Measurements from ENCODE around the gene BMP2. TPM values are rescaled to one million over a fixed set of nuclear protein-coding genes. Genes with fewer than 3 reads are reported as not detected.

Gene BMP2
- total RNA-seq (2014; rRNA removed; shearing (Covaris generic)) (1.0 and 1.5 TPM in 2 replicates), polyA plus RNA-seq (2016; fragmentation: Nextera tagmentation; extraction: Ambion mirVana) (0.73 and 0.92 TPM in 2 replicates)
- long read RNA-seq, partial matches to known transcripts: 1 of 2 reads
- long read RNA-seq, other reads (novel, unspliced or antisense): 0 of 2 reads

GRCh38 chr20:6767536-6768227, at the start of gene BMP2:
TSS of gene BMP2 (plus strand) at chr20:6767686. CDS start at chr20:6770127, 2,441 bp downstream.
- Histone ChIP-seq H4K20me1 (replicated peaks; ENCODE audit: insufficient read depth) (peaks cover 5% of the 10 kb centered on the region; the same call in 1 of the 2 replicates), H3K27ac (ENCODE audit: low read depth) (no peak within 1 kb of the TSS), H3K4me3 (peak within 1 kb of the TSS; percentile 81), H3K36me3 (ENCODE audit: insufficient read depth) (no peaks in the 10 kb centered on the region), H3K4me2 (peak within 1 kb of the TSS; percentile 98), H3K79me2 (replicated peaks; ENCODE audit: insufficient read depth) (no peaks in the 10 kb centered on the region), H3F3A (replicated peaks; ENCODE audit: low read depth) (0 out of 2 replicates have a peak, but pooled peaks cover 8% of the 10 kb centered on the region), H3K27me3 (ENCODE audit: insufficient read depth) (peaks cover 60% of the 10 kb centered on the region), H3K4me1 (ENCODE audit: insufficient read depth) (peaks cover 55% of the 10 kb centered on the region), H2AFZ (peak within 1 kb of the TSS; percentile 95), H3K9me2 (ENCODE audit: insufficient read depth) (no peaks in the 10 kb centered on the region; the same call in 1 of the 2 replicates)
- peaks cover 10% of the 10 kb centered on the region; the same call in 2 of the 3 replicates for H3K36me3 Mint-ChIP-seq (ENCODE audit: low read depth)
- TF ChIP-seq, protein P1, sequence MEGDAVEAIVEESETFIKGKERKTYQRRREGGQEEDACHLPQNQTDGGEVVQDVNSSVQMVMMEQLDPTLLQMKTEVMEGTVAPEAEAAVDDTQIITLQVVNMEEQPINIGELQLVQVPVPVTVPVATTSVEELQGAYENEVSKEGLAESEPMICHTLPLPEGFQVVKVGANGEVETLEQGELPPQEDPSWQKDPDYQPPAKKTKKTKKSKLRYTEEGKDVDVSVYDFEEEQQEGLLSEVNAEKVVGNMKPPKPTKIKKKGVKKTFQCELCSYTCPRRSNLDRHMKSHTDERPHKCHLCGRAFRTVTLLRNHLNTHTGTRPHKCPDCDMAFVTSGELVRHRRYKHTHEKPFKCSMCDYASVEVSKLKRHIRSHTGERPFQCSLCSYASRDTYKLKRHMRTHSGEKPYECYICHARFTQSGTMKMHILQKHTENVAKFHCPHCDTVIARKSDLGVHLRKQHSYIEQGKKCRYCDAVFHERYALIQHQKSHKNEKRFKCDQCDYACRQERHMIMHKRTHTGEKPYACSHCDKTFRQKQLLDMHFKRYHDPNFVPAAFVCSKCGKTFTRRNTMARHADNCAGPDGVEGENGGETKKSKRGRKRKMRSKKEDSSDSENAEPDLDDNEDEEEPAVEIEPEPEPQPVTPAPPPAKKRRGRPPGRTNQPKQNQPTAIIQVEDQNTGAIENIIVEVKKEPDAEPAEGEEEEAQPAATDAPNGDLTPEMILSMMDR (conservative IDR thresholded peaks at IDR 0.05; ENCODE audit: low read depth in 2 of 2): no peak
- TF ChIP-seq STAT1 (IDR thresholded peaks at IDR 0.05; ENCODE audit: unreplicated experiment) (no peak), POLR2AphosphoS5 (IDR thresholded peaks at IDR 0.05; ENCODE audit: low read depth) (no peak), NANOG (IDR thresholded peaks at IDR 0.05; ENCODE audit: borderline replicate concordance) (no peak), REST (IDR thresholded peaks at IDR 0.05; ENCODE audit: unreplicated experiment) (no peak)
- TF ChIP-seq, protein P2, sequence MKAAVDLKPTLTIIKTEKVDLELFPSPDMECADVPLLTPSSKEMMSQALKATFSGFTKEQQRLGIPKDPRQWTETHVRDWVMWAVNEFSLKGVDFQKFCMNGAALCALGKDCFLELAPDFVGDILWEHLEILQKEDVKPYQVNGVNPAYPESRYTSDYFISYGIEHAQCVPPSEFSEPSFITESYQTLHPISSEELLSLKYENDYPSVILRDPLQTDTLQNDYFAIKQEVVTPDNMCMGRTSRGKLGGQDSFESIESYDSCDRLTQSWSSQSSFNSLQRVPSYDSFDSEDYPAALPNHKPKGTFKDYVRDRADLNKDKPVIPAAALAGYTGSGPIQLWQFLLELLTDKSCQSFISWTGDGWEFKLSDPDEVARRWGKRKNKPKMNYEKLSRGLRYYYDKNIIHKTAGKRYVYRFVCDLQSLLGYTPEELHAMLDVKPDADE (IDR thresholded peaks at IDR 0.05): no peak
- H3K4me3 Mint-ChIP-seq: peak within 1 kb of the TSS; percentile 78
- peaks cover 45% of the 10 kb centered on the region for H3K4me1 Mint-ChIP-seq
- ATAC-seq (peak; percentile 25), DNase-seq (ENCODE audit: low spot score) (peak; percentile 61)
- no peak within 1 kb of the TSS for H3K27ac Mint-ChIP-seq
- peaks cover 30% of the 10 kb centered on the region for H3K27me3 Mint-ChIP-seq (ENCODE audit: insufficient read depth, low read depth, poor library complexity)
- no peaks in the 10 kb centered on the region for H3K9me3 Mint-ChIP-seq
